Femur (tissue), 1 donor: ENCODE measurements around the gene SLC24A4.

Experiments used
- DNase-seq: peaks from one replicate; pipeline ENCODE4 v3.0.0-alpha.2; 2017

SLC24A4 gene, protein sequence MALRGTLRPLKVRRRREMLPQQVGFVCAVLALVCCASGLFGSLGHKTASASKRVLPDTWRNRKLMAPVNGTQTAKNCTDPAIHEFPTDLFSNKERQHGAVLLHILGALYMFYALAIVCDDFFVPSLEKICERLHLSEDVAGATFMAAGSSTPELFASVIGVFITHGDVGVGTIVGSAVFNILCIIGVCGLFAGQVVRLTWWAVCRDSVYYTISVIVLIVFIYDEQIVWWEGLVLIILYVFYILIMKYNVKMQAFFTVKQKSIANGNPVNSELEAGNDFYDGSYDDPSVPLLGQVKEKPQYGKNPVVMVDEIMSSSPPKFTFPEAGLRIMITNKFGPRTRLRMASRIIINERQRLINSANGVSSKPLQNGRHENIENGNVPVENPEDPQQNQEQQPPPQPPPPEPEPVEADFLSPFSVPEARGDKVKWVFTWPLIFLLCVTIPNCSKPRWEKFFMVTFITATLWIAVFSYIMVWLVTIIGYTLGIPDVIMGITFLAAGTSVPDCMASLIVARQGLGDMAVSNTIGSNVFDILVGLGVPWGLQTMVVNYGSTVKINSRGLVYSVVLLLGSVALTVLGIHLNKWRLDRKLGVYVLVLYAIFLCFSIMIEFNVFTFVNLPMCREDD

DNA sequence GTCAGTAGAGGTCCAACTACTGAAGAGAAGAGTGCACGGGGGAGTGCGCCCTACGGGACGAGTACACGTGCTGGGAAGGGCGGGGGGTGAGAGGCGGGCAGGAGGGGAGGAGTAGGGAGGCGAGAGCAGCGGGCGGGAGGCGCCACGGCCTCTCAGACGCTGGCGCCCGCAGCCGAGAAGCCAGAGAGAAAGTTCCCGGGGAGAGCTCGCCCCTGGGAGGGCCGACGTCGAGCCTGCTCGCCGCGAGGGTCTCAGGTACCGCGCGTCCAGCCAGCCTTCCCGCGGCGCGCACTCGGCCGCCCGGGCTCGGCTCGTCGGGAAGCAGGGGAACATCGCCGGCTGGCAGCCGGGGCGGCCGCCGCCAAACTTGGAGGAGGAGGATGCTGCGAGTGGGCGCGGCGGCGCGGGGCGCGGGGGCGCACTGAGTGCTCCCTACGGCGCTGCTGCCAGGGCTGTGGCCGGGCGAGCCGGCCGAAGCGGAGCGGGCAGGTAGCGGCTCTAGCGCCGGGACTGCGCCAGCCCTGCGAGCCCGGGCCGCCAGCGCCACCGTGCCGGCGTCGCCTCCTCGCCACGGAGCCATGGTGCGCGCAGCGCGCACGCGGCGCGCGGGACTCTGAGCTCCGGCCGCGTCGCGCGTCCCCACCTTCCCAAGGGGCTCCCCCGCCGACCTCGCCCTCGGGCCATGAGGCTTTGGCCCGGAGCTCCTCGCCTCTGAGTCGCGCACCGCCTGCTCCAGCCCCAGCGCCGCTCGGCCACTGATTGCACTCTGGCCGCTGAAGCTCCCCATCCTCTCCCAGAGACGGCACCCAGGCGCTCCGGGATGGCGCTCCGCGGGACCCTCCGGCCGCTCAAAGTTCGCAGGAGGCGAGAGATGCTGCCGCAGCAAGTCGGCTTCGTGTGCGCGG is at the start of gene SLC24A4:
SLC24A4 (plus strand) TSS at position 155 of the 905 bp plus-strand sequence; CDS start at position 821, 666 bp downstream.
- peak; percentile 51 for DNase-seq

DNA sequence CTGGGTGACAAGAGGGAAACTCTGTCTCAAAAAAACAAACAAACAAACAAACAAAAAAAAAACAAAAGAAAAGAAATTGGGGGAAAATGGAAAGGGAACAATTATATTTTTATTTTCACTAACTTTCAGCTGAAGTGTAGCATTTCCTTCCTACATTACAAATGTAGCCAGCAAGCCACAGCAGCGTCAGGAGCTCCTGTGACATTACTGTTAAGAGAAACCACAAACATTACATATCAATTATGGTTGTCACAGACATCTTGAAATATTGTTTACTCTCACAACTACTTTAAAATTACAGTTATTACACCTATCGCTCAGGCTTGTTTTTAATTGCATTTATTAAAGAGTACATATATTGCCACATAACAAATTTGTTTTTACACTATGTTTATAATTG is 49.8 kb upstream of the SLC24A4 start:
- no peak for DNase-seq

DNA sequence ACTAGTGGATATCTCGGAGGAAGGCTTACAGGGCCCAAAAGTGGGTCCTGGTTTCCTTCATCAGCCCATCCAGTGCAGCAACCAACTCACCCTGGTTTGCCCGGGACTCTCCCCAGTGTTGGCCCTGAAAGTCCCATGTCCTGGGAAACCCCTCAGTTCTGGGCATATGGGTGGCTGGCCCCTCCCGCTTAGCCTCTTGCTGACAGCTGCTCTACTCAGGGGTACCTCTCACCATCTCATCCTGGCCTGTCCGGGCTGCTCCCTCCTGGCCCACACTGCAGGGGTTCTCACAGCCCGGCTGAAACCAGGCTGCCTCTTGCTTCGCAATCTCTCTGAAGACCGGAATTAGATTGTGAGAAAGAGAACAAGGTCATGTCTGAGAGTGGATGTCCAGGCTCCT is 48.9 kb upstream of the SLC24A4 start:
- DNase-seq: no peak

DNA sequence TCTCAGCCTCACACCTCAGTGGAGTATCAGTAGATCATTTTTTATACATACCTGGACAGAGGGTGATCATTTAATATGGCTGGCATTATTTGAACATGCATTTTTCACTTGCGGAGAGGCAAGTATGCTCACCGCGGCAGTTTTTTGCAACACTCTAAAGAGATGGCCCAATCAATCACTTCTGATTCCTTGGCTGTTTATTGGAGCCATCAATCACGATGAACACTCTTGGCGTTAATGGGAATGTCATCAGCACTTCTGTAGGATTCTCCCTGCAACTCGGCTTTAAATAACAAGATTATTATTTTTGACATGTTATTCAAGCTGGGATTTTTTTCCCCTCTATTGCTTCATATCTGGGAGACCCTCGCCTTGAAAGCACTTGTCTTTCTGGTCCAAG is 46.9 kb upstream of the SLC24A4 start:
- DNase-seq: no peak

DNA sequence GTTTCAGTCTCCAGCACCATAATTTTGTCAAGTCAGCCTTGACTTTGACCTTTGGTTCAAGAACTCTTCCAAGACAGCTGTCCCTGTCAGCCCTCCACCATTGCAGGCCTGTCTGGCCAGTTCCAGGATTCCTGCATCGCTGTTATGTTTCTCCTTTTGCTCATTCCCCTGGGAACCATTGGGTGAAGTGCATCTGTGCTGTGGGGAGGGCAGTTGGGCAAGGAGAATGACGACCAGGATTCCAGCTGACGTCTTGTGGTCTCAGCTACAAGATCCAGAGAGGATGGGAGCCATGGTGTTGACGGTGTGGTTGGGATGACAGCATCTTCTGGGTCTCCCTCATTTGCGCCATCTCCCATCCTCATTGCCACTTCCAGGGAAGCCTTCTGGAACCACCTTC is 45.9 kb upstream of the SLC24A4 start:
- DNase-seq: no peak

DNA sequence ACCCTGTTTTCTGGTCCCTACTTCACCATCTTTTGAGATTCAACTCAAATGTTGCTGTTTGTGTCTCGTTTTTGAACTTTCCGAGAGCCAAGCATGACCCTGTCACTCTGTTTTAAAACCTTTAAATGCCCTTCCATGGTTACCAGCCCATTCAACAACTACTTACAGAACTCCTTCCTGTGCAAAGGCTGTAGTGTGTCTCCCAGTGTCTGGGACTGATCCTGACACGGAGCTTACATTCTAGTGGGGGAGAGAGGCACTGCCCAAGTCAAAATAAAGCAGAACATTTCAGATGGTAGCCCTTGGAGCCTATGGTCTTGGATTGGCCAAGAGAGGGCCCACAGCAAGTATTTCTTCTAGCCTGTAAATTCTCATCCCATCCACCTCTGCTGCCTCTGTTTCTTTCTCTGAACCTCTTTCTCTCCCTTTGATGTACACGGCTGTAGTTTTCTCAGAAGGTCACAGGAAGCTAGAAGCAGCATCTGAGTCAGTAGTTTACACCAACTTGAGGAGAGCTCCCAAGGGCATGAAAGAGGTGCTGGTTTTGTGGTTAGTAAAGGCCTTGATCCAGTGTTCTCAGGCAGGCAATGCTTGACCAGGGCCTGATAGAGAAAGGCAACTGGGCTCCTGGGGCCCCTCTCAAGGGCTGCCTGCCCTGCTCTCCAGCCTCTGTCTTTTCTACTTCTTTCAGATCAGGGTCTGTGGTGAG is 42.3 kb upstream of the SLC24A4 start:
- no peak for DNase-seq

DNA sequence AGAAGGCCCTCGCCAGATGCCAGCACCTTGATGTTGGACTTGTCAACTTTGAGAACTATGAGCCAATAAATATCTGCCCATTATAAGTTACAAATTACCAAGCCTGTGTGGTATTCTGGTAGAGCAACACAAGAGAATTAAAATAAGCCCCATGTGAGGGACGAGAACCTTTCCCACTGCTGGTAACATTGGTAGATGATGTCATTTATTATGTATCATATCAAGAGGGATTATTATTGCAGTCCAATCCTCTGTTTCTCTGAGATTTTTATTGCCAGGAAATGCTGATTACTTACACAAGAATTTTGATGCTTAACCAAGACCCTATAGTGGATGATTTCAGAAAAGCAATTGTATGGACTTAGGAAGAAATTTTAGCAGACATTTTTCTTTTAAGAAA is 40.3 kb upstream of the SLC24A4 start:
- no peak for DNase-seq

DNA sequence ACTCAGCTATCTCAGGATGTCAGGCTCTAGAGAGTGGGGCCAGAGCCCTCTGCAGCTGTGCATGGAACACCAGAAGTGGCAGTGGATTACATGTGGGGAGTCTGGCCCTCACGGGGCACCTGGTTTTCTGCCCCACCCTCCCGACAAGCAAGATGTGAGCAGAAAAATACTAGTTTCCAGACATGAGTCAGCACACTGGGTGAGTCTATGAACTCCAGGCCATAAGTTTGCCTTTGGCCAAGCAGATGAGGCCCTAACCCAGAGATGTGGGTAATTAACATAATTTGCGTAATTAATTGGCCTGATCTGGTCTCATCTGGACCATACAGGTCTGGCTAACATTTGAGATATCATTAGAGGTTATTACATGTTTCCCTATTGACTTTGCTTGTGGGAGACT is 37.7 kb upstream of the SLC24A4 start:
- DNase-seq: no peak

DNA sequence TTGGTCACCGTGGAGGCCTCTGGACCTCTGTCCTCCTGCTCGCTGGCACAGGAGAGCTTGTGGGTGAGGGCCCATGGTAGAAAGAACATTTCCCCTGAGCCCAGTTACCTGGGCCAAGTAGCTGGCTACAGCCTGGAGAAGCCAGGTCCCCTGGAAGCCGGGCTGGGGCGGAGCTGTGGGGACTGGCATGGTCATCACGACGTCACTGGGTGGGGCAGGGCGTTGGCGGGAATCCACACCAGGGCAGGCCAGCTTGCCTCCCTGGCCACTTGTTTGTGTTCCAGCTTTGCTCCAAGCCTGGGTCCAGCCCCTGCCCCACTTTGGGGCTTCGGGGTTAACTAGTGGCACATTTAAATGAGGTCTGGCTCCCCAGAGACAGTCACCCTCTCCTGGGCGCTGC is 35.0 kb upstream of the SLC24A4 start:
- no peak for DNase-seq

DNA sequence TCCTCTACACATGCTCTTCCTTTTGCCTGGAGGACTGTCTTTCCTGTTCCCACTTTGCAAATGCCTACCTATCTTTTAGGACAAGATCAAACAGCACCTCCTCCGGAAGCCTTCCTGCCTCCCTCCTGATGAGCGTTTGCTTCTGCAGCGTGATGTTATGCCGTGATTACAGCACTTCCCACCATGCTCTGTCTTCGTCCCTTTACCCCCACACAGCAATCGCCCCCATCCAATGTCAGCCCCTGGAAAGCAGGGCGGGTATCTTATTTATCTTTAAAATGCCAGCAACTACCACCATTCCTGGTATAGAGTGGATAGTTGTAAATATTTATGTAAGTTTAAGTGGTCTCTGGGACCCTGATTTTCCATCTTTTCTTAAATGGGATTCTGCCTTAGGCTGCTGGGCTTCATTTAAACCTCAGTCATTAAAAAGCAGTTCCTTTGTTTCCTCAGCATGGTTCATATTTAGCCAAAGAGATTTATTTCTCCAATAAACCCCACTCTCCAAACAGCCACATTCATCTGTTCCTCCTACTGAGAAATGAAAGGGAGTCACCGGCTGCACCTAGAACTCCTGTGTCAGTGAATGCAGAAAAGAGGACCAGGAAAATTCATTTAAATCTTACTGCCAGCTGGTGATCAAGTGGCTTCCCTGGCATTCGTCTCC is 33.8 kb upstream of the SLC24A4 start:
- no peak for DNase-seq

DNA sequence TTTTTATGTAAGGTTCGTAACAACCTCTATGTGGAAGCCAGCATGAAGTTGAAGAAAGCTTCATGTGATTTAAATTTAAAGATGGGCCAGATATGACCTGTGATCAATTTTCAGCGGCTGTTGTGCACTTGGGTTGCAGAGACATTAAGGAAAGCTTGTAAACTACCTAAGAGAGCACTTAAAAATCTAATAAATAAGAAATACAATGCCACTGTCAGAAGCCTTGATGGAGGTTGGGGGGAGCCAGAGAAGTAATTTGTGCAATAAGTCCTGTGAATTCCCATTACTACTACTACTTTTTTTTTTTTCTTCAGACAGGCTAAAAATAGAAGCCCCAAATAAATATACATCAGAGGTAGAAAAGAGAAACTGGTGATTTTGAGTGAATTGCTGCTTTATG is 30.3 kb upstream of the SLC24A4 start:
- no peak for DNase-seq

DNA sequence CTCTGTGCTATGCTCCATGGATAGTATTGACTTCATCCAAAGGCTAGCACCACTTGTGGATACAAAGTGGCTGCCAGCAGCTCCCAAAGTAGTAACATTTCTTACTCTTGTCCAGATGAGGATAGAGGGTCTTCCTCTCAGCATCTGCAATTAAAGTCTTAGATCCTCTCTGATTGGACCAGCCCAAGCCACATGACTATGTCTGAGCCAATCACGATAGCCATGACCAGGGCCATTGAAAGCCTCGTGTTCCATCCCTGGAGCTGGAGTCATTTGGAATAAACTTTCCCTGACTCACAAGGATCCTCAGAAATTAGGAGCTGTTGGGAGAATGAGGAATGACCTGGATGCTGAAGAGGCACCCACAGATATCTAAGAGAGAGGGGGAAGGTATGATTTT is 28.5 kb upstream of the SLC24A4 start:
- DNase-seq: no peak

DNA sequence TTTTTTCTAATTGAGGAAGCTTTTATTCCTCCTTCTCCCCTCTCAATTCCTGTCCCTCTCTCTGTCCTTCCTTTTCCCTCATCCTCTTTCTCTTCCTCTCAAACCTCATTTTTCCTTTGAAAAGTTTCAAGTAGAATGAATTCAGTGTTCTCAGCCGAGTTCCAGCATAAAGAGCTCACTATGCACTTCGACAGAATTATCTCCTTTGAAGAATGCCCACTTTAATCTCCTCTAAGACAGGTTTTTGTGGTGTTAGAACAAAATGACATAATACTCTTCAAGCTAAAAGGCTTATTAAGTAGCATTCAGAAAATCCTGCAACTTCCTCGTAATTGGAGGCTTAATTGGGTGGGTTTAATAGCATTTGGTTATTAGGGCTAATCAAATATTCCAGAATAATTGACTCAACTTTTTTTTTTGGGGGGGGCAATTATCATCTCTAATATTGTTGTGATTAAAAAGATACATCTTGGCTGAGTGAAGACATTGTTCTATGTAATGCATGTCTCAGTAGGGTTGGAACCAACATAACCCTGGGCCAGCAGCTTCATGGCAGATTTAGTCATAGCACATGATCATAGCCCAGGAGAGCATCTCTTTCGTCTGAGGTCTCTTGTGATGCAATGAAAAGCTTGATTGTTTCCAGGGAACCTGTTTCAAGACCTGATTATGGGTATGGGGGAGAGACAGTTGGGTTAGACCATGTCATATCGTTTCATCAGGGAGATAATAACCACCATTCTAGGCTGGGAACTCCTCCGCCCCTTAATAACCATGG is 25.0 kb upstream of the SLC24A4 start:
- DNase-seq: no peak

DNA sequence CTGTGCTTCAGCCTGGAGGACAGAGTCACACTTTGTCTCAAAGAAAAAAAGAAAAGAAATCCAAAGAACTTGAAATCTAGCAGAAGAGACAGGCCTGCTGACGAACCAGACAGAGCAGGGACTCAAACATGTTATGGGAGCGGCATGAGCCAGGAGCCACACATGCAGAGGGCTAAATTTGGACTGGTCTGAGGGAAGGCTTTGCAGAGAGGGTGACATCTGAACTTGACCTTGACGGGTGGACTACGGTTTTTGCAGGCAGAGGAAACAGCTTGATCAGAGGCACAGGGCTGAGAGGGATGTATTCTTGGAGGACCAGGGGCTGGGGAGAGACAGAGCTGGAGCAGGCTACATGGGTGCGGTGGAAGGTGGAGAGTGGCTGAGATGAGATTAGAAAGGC is 20.5 kb upstream of the SLC24A4 start:
- DNase-seq: no peak

DNA sequence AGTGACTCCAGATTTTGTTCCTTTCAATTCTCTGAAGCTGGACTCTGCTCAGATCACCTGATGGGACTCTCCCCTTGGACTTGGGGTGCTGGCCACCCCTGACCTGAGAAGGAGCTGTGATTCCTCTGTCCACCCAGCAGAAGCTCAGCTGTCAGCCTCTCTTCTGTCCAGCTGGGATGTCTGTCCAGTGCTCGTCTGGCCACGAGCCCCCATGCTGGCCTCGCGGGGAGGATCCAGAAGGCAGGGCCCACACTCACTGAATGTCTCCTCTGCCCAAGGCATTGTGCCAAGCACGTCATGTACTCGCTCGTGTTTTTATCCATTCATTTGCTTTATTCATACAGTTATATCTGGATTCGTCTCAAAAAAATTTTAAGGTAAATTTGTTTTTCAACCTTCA is 14.2 kb upstream of the SLC24A4 start:
- no peak for DNase-seq

DNA sequence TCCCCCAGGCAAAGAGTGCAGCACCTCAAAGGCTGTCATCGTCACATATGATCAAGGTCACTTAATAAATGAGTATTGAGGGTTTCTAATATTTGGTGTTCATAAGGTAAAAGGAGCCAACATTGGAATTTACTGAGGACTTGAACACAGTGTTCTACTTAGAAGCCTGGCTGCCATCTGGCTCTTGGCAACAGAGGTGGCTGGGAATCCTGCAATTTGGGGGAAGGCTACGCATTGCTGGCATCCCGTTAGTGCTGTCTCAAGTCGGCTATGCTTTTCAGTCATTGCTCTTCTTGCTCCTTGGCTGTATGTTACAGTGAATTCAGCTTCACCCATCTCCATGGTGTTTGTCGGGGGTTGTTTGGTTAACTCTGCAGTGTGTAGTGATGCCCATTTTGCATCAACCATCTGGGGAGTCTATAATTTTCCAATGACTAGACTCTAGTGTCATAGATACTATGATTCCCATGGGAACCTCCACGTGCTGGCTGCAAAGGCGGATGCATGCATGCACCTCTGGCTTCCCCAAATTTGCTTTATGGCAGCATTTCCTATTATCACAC is 12.9 kb upstream of the SLC24A4 start:
- no peak for DNase-seq

DNA sequence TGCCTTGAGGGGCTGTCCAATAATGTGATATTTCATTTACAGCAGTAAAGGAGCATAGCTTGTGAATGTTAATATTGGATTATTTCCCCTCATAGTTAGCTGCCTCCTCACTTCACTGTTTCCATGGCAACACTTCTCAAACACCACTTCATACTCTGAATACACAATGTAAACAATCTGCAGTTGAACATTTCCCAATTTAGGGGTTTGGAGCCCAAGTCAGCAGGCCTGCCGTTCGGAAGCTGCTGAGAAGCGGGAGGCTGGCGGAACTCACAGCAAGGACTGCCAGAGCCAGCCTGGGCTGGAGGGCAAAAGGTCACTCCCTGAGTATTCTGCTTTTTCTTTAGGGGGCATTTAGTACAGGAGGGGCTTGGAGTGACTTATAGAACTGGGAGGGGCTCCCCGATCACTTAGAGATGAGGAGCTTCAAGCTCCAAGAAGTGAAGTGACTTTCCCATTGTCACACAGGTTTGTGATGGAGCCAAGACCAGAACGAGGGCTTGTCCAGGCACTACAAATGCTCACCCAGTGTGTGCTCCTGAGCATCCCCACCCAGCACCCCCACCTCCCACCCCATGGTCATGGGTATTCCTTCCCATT is 12.1 kb upstream of the SLC24A4 start:
- DNase-seq: peak; percentile 56

DNA sequence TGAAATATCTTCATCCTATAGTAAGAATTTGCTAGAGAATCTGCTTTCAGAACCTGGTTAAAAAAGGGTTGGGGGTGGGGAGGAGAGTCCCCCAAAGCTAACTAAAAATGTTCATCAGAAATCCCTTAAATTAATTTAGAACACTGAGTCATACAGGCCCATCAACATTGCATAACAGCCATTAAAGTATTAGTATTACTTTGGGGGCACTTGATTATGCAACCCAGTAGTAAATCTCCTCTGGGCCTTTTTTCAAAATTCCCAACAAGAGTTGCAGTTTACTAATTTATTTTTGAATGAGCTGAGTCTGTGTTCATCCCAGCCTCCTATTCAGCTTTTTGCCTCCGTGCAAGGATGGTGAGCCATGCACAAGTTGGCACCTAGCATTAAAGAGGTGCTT is 8.8 kb upstream of the SLC24A4 start:
- no peak for DNase-seq

DNA sequence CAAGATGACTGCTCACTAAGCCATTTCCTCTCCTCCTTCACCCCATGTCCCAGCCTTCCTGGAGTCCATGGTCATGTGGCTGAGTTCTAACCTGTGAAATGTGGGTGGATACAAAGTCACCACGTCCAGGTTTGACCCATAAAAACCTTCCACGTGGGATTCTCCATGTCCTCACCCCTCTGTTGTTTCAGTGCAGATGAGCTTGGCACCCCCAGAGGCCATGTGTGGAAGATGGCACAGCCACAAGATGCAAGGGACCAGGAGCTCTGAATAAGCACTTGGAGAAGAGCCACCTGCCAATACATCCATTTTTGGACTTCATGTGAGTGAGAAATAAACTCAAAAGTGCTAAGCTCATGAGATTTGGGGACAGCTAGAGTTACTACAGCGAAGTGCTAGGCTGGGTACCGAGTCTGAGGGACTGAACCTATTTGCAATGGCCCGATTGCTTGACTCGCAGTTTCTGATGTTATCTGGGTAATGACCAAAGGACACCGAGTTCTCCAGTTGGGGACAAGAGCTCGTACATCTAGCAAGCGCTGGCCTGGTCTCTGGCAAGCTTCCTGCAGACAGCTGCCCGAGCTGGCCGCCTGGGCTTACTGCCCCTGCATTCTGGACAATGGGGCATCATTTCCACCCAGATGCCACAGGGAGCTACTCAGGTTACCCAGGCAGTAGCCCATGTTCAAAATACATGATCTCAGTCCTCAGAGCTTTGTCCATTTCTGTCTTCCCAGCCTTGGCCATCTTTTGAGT is 7.7 kb upstream of the SLC24A4 start:
- DNase-seq: no peak

DNA sequence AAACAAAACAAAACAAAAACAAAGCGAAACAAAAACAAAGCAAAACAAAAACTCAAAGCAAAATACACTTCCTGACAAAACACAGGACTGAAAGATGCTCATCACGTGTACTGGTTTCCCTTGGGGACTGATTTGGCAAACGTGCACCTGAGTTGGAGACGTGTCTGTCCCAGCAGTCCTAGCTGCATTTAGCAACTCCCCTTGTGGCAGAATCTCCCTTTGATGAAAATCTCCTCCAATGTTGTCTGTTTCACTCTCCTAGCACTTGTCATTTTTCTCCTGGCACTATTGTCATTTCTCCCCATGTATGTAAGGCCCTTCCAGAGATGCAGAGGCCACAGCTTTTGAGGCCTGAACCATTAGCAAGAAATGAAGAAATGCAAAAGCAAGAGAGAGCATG is 6.8 kb upstream of the SLC24A4 start:
- DNase-seq: no peak
